NT2/D1 (cell line): ENCODE results near the gene BCCIP.

ENCODE experiments used
- DNase-seq: peaks from one replicate; pipeline ENCODE4 v3.0.0-alpha.2; 2011; ENCODE audit warnings: low read depth, low spot score
- H3K27me3 ChIP-seq: 2 replicates; pipeline ENCODE4 v1.6.0; 2011; ENCODE audit warnings: mild to moderate bottlenecking; ENCODE audit not compliant: insufficient read length, insufficient read depth
- H3K36me3 ChIP-seq: 2 replicates; pipeline ENCODE4 v1.6.1; 2011; ENCODE audit warnings: mild to moderate bottlenecking, low read length, mixed read lengths; ENCODE audit not compliant: insufficient read depth, insufficient read length
- H3K4me1 ChIP-seq: 2 replicates; pipeline ENCODE4 v1.5.1; 2011; ENCODE audit not compliant: insufficient read depth, insufficient read length
- H3K4me3 ChIP-seq: 2 replicates; pipeline ENCODE4 v1.5.1; 2011; ENCODE audit warnings: low read depth; ENCODE audit not compliant: insufficient read length
- H3K9ac ChIP-seq: 2 replicates; pipeline ENCODE4 v1.6.0; 2011; ENCODE audit warnings: low read depth; ENCODE audit not compliant: insufficient read length
- H3K9me3 ChIP-seq: 2 replicates; pipeline ENCODE4 v1.5.1; 2011; ENCODE audit warnings: mild to moderate bottlenecking, low read length; ENCODE audit not compliant: insufficient read depth
- SUZ12 ChIP-seq: IDR thresholded peaks from 2 replicates; pipeline ENCODE4 v1.6.1; 2011; ENCODE audit not compliant: insufficient read length, insufficient read depth; ENCODE audit errors: extremely low read depth
- YY1 ChIP-seq: IDR thresholded peaks from 2 replicates; pipeline ENCODE4 v1.6.1; 2011; ENCODE audit not compliant: insufficient read length, insufficient read depth
- ZNF274 ChIP-seq: IDR thresholded peaks from 2 replicates; pipeline ENCODE4 v1.6.1; 2011; ENCODE audit warnings: mild to moderate bottlenecking, low read depth, low read length

The BCCIP gene

GRCh38 chr10:125822878-125823662, at the start of gene BCCIP, which contains the start of gene UROS:
Gene BCCIP, plus strand, starts transcription at chr10:125823546. Its CDS starts 12 bp downstream, at chr10:125823558.
Gene UROS, minus strand, starts transcription at chr10:125823258. Its CDS starts 6,759 bp downstream, at chr10:125816499.
- peaks cover 42% of the 10 kb centered on the region for H3K36me3 ChIP-seq
- no peaks in the 10 kb centered on the region for H3K4me1 ChIP-seq
- no peaks in the 10 kb centered on the region for H3K27me3 ChIP-seq
- DNase-seq = peak; percentile 63
- H3K9ac ChIP-seq = peak within 1 kb of the TSS; percentile 91
- H3K4me3 ChIP-seq = peak within 1 kb of the TSS; percentile 92
- no peaks in the 10 kb centered on the region for H3K9me3 ChIP-seq
- TF ChIP-seq YY1 (peak; percentile 82), ZNF274 (no peak)

- Histone ChIP-seq H3K4me3 (no peak overlapping the region), H3K4me1 (no peaks in the 10 kb centered on the region), H3K9ac (no peak overlapping the region), H3K9me3 (no peaks in the 10 kb centered on the region), H3K36me3 (peaks cover 7% of the 10 kb centered on the region), H3K27me3 (no peaks in the 10 kb centered on the region)
- TF ChIP-seq SUZ12 = no peak
- no peak for TF ChIP-seq YY1
- TF ChIP-seq ZNF274 = no peak
- no peak for DNase-seq
Measured at GRCh38 chr10:125773687-125774543, 49.4 kb upstream of the BCCIP start.

DNA sequence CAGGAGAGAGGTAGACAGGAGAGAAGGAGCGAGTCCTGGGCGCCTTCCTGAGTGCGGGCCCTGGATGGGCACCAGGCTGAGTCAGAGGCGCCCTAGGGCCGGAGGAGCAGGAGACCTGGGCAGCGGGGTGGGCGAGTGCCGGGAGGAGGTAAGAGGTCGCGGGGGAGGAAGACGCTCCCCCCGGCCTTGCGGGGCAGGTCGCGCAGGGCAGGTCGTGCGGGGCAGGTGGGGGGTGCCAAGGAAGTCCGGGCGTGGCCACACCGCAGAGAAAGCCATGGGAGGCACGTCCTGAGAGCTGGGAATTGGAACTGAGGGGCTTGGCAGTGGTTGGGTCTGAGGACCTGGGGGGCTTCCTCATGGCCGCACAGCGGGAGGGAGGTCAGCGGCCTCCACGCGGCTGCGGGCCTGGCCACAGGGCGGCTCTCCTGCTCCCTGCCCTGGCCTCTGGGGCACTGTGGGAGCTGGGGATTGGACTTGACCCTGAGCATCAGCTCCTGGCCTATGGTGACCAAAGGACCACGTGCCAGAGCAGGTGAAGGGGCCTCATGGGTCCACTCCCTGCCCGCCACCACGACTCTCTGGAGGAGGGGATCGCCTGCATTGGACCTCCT, 48.7 kb upstream of the BCCIP start:
- Histone ChIP-seq H3K27me3 (no peaks in the 10 kb centered on the region), H3K36me3 (no peaks in the 10 kb centered on the region), H3K9me3 (no peaks in the 10 kb centered on the region), H3K9ac (no peak overlapping the region), H3K4me1 (no peaks in the 10 kb centered on the region), H3K4me3 (no peak overlapping the region)
- no peak for DNase-seq
- no peak for TF ChIP-seq SUZ12
- TF ChIP-seq ZNF274 = no peak
- no peak for TF ChIP-seq YY1

DNA sequence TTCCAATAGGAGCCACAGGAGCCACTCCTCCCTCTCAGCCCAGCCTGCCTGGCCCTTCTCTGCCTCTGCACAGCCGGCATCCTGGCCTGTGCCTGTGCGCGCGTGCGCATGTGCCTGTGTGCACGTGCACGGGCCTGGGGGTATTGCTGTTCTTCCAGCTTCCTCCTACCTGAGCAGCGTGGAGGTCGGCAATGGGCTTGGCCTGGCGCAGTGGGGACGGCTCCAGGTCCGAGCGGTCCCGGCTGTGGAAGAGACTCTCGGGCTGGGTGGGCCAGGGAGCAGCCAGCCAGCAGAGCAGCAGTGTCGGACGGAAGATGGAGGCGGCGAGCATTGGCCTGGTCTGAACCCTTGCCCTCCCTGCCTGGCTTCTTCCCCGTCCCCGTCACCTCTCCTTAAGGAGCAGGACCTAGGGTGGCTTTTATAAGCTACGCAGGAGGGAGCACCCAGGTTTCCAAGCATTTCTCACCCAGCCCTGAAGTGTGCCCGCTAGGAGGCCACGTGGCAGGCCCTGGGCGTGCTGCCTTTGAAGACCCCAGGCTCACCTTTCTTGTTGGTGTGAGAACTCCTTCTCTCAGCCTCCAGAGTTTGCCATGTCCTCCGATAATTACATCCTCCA, 47.7 kb upstream of the BCCIP start, which contains the start of gene MMP21:
Gene MMP21, minus strand, starts transcription at position 331 of the 616 bp plus-strand sequence. Its CDS starts 0 bp downstream, at position 331.
- Histone ChIP-seq H3K36me3 (no peaks in the 10 kb centered on the region), H3K9ac (no peak within 1 kb of the TSS), H3K9me3 (no peaks in the 10 kb centered on the region), H3K4me3 (no peak within 1 kb of the TSS), H3K4me1 (no peaks in the 10 kb centered on the region), H3K27me3 (no peaks in the 10 kb centered on the region)
- TF ChIP-seq SUZ12 (no peak), YY1 (no peak)
- no peak for DNase-seq

- no peak overlapping the region for H3K9ac ChIP-seq
- H3K4me3 ChIP-seq = no peak overlapping the region
- no peak for TF ChIP-seq ZNF274
- TF ChIP-seq YY1 = no peak
- TF ChIP-seq SUZ12 = no peak
- H3K36me3 ChIP-seq = no peaks in the 10 kb centered on the region
- DNase-seq = no peak
- H3K27me3 ChIP-seq = no peaks in the 10 kb centered on the region
- H3K4me1 ChIP-seq = peaks cover 2% of the 10 kb centered on the region
- H3K9me3 ChIP-seq = no peaks in the 10 kb centered on the region
Measured at GRCh38 chr10:125777806-125778205, 45.5 kb upstream of the BCCIP start.

DNA sequence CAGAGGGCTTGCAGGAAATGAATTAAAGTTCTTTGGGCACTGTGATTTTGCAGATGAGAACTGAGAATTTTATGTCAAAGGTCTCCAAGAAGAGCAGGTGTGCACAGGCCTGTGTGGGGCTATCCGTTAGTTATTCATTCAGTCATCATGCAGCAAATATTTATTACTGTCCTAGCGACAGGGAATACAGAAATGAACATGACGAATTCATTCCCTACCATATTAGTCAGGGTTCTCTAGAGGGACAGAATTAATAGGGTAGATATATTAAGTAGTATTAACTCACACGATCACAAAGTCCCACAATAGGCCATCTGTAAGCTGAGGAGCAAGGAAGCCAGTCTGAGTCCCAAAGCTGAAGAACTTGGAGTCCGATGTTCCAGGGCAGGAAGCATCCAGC, 44.8 kb upstream of the BCCIP start:
- TF ChIP-seq YY1 = no peak
- TF ChIP-seq ZNF274 = no peak
- no peak for TF ChIP-seq SUZ12
- H3K4me3 ChIP-seq = no peak overlapping the region
- no peak for DNase-seq
- no peaks in the 10 kb centered on the region for H3K36me3 ChIP-seq
- H3K4me1 ChIP-seq = peaks cover 2% of the 10 kb centered on the region
- H3K27me3 ChIP-seq = no peaks in the 10 kb centered on the region
- no peak overlapping the region for H3K9ac ChIP-seq
- no peaks in the 10 kb centered on the region for H3K9me3 ChIP-seq
